GM23338 (cell line): ENCODE measurements around the gene RXYLT1. TPM values are rescaled to one million over a fixed set of nuclear protein-coding genes. Genes with fewer than 3 reads are reported as not detected.

Source experiments
- ATAC-seq: fragments of 200-7000 bp; cut with Tn5 transposase; 3 replicates; pipeline ENCODE4 v1.9.1; 2020
- DNase-seq: peaks from one replicate; pipeline ENCODE4 v3.0.0-alpha.2; 2015; ENCODE audit warnings: low spot score
- H2AFZ ChIP-seq: fragments of 200-600 bp; sonication (generic); 2 replicates; pipeline ENCODE4 v1.8.0; 2016; ENCODE audit warnings: antibody characterized with exemption, mild to moderate bottlenecking, moderate library complexity
- H3F3A ChIP-seq: fragments of 200-600 bp; sonication (generic); replicated peaks from 2 replicates; pipeline ENCODE4 v1.8.0; 2017; ENCODE audit warnings: antibody characterized with exemption, mixed run types, low read depth
- H3K27ac ChIP-seq: fragments of 200-600 bp; sonication (generic); 2 replicates; pipeline ENCODE4 v1.6.1; 2016; ENCODE audit warnings: low read depth
- H3K27me3 ChIP-seq: fragments of 200-600 bp; sonication (generic); 2 replicates; pipeline ENCODE4 v1.8.0; 2016; ENCODE audit warnings: mild to moderate bottlenecking, mixed run types, moderate library complexity; ENCODE audit not compliant: insufficient read depth
- H3K36me3 ChIP-seq: fragments of 200-600 bp; sonication (generic); 2 replicates; pipeline ENCODE4 v1.8.0; 2016; ENCODE audit warnings: mild to moderate bottlenecking; ENCODE audit not compliant: insufficient read depth
- H3K4me1 ChIP-seq: fragments of 200-600 bp; sonication (generic); 2 replicates; pipeline ENCODE4 v1.8.0; 2016; ENCODE audit warnings: mild to moderate bottlenecking, moderate library complexity; ENCODE audit not compliant: insufficient read depth
- H3K4me2 ChIP-seq: fragments of 200-600 bp; sonication (generic); 2 replicates; pipeline ENCODE4 v1.7.1; 2017; ENCODE audit warnings: mixed run types
- H3K4me3 ChIP-seq: fragments of 200-600 bp; sonication (generic); 2 replicates; pipeline ENCODE4 v1.6.1; 2016; ENCODE audit warnings: mixed run types
- H3K79me2 ChIP-seq: fragments of 200-600 bp; sonication (generic); replicated peaks from 2 replicates; pipeline ENCODE4 v1.8.0; 2017; ENCODE audit warnings: mild to moderate bottlenecking; ENCODE audit not compliant: insufficient read depth
- H3K9me2 ChIP-seq: fragments of 200-600 bp; sonication (generic); 2 replicates; pipeline ENCODE4 v1.8.0; 2017; ENCODE audit not compliant: insufficient read depth
- H4K20me1 ChIP-seq: fragments of 200-600 bp; sonication (generic); replicated peaks from 2 replicates; pipeline ENCODE4 v1.8.0; 2017; ENCODE audit warnings: mild to moderate bottlenecking; ENCODE audit not compliant: insufficient read depth
- H3K27ac Mint-ChIP-seq: 2 replicates; pipeline ENCODE4 v1.8.0; 2020; ENCODE audit warnings: inconsistent platforms, mild to moderate bottlenecking, moderate library complexity, mixed read lengths
- H3K27me3 Mint-ChIP-seq: 3 replicates; pipeline ENCODE4 v1.8.0; 2022; ENCODE audit warnings: low read depth, mild to moderate bottlenecking, moderate library complexity, mixed read lengths, inconsistent platforms; ENCODE audit not compliant: insufficient read depth, poor library complexity
- H3K36me3 Mint-ChIP-seq: 3 replicates; pipeline ENCODE4 v1.8.0; 2021; ENCODE audit warnings: low read depth, mild to moderate bottlenecking, inconsistent platforms, moderate library complexity, mixed read lengths
- H3K4me1 Mint-ChIP-seq: 3 replicates; pipeline ENCODE4 v1.8.0; 2020; ENCODE audit warnings: mild to moderate bottlenecking, inconsistent platforms, mixed read lengths
- H3K4me3 Mint-ChIP-seq: 3 replicates; pipeline ENCODE4 v1.8.0; 2021; ENCODE audit warnings: moderate library complexity, mild to moderate bottlenecking, inconsistent platforms, mixed read lengths
- H3K9me3 Mint-ChIP-seq: 3 replicates; pipeline ENCODE4 v1.8.0; 2020; ENCODE audit warnings: moderate library complexity, mild to moderate bottlenecking, inconsistent platforms, mixed read lengths
- CREB1 ChIP-seq: fragments of 250-450 bp; sonication (Bioruptor Pico); IDR thresholded peaks from 2 replicates; pipeline ENCODE4 v1.5.0; 2020; ENCODE audit warnings: low read depth, mild to moderate bottlenecking, moderate library complexity
- CTCF ChIP-seq, 2 experiments: fragments of 200-600 bp in 1 of 2; sonication (generic) in 1 of 2; conservative IDR thresholded peaks; 2 replicates each; pipeline versions ENCODE4 v1.5.1 to v1.6.1; 2016 to 2017; ENCODE audit warnings: antibody characterized with exemption in 2 of 2, low read depth in 2 of 2, mild to moderate bottlenecking in 2 of 2, moderate library complexity in 1 of 2
- ETS1 ChIP-seq: IDR thresholded peaks from 2 replicates; pipeline ENCODE4 v1.6.1; 2016; ENCODE audit warnings: antibody characterized with exemption
- EZH2 ChIP-seq: fragments of 200-600 bp; sonication (generic); IDR thresholded peaks from one replicate; pipeline ENCODE4 v1.8.0; 2017; ENCODE audit warnings: antibody characterized with exemption, mild to moderate bottlenecking, low read depth; ENCODE audit not compliant: unreplicated experiment
- EZH2phosphoT487 ChIP-seq: fragments of 200-600 bp; sonication (generic); IDR thresholded peaks from one replicate; pipeline ENCODE4 v1.8.1; 2018; ENCODE audit warnings: antibody characterized with exemption; ENCODE audit not compliant: unreplicated experiment
- JUNB ChIP-seq: IDR thresholded peaks from one replicate; pipeline ENCODE4 v1.6.1; 2016; ENCODE audit warnings: antibody characterized with exemption; ENCODE audit not compliant: unreplicated experiment
- NANOG ChIP-seq: IDR thresholded peaks from 2 replicates; pipeline ENCODE4 v1.6.1; 2016; ENCODE audit warnings: antibody characterized with exemption, borderline replicate concordance
- POLR2AphosphoS5 ChIP-seq: IDR thresholded peaks from 2 replicates; pipeline ENCODE4 v1.6.1; 2016; ENCODE audit warnings: antibody characterized with exemption, low read depth
- REST ChIP-seq: IDR thresholded peaks from one replicate; pipeline ENCODE4 v1.6.1; 2018; ENCODE audit warnings: antibody characterized with exemption; ENCODE audit not compliant: unreplicated experiment
- STAT1 ChIP-seq: IDR thresholded peaks from one replicate; pipeline ENCODE4 v1.6.1; 2016; ENCODE audit warnings: antibody characterized with exemption; ENCODE audit not compliant: unreplicated experiment
- ZNF114 ChIP-seq: fragments of 250-450 bp; sonication (Bioruptor Pico); IDR thresholded peaks from 2 replicates; pipeline ENCODE4 v1.5.0; 2020; ENCODE audit warnings: mild to moderate bottlenecking, moderate library complexity
- ZNF331 ChIP-seq: fragments of 250-450 bp; sonication (Bioruptor Pico); IDR thresholded peaks from 2 replicates; pipeline ENCODE4 v1.5.0; 2020; ENCODE audit warnings: low read depth, mild to moderate bottlenecking, moderate library complexity
- ZNF462 ChIP-seq: fragments of 250-450 bp; sonication (Bioruptor Pico); IDR thresholded peaks from 2 replicates; pipeline ENCODE4 v1.5.0; 2020; ENCODE audit warnings: mild to moderate bottlenecking, moderate library complexity
- polyA plus RNA-seq: library from polyadenylated mRNA; unstranded; fragments of >200 nt; fragmentation: Nextera tagmentation; extraction: Ambion mirVana; gene quantifications from 2 replicates; pipeline ENCODE4 v1.2.1, GENCODE V29; 2016
- total RNA-seq: library from RNA; depleted of rRNA; stranded (reverse); fragments of >200 nt; shearing (Covaris generic); gene quantifications from 2 replicates; pipeline ENCODE4 v1.2.3, GENCODE V29; 2014

RXYLT1 gene
- total and polyA plus RNA-seq, 2 experiments from 2014 or later = 10.1 to 11.1 TPM

- H3K36me3 Mint-ChIP-seq = peaks cover 2% of the 10 kb centered on the region; the same call in 1 of the 3 replicates
- H3K4me1 ChIP-seq = peaks cover 4% of the 10 kb centered on the region; the same call in 1 of the 2 replicates
- H3K9me3 Mint-ChIP-seq = no peaks in the 10 kb centered on the region; the same call in 2 of the 3 replicates
- H3K27me3 ChIP-seq = no peaks in the 10 kb centered on the region
- H3K4me3 ChIP-seq = no peak overlapping the region
- H3K27ac Mint-ChIP-seq = no peak overlapping the region
- no peak overlapping the region for H3K27ac ChIP-seq
- no peak for DNase-seq
- peaks cover 5% of the 10 kb centered on the region for H3K4me1 Mint-ChIP-seq
- no peak for ATAC-seq
- H3K9me2 ChIP-seq = no peaks in the 10 kb centered on the region; the same call in 1 of the 2 replicates
- H3K4me3 Mint-ChIP-seq = no peak overlapping the region
- H2AFZ ChIP-seq = 0 out of 2 replicates have a peak overlapping the region, but pooled peaks have one; percentile 16
- no peak overlapping the region for H3K4me2 ChIP-seq
- no peaks in the 10 kb centered on the region for H3K36me3 ChIP-seq
- peaks cover 2% of the 10 kb centered on the region for H3K27me3 Mint-ChIP-seq
- H3F3A ChIP-seq = 0 out of 2 replicates have a peak, but pooled peaks cover 4% of the 10 kb centered on the region
- H4K20me1 ChIP-seq = no peaks in the 10 kb centered on the region
- TF ChIP-seq ZNF331 (CRISPR knock-in tag) = no peak
- TF ChIP-seq CREB1 (CRISPR knock-in tag) = no peak
- TF ChIP-seq POLR2AphosphoS5 = no peak
- TF ChIP-seq EZH2 = no peak
- TF ChIP-seq CTCF (conservative IDR thresholded peaks at IDR 0.05; ENCODE audit: low read depth in 2 of 2) = no peak
- no peak for TF ChIP-seq EZH2phosphoT487
- no peak for TF ChIP-seq ETS1
- TF ChIP-seq ZNF462 (CRISPR knock-in tag) = no peak
- no peak for TF ChIP-seq JUNB
- TF ChIP-seq NANOG = no peak
- TF ChIP-seq ZNF114 (CRISPR knock-in tag) = no peak
- TF ChIP-seq REST = no peak
- TF ChIP-seq STAT1 = no peak
- H3K79me2 ChIP-seq = no peaks in the 10 kb centered on the region
Observed at GRCh38 chr12:63838411-63838810, 58.7 kb downstream of the RXYLT1 start.
